HG03280 (cell line): ENCODE results near the gene CACNB4.
"Not testable (repeated sequence)": the region's sequence is repeated elsewhere in the genome, so short reads cannot be mapped to it uniquely, and the experiment has no call there.

ENCODE experiments used
- ATAC-seq: cut with Tn5 transposase; IDR thresholded peaks from one replicate; pipeline ENCODE4 v1.9.1; 2021; ENCODE audit warnings: mild to moderate bottlenecking, moderate library complexity; ENCODE audit not compliant: unreplicated experiment

Gene CACNB4

DNA sequence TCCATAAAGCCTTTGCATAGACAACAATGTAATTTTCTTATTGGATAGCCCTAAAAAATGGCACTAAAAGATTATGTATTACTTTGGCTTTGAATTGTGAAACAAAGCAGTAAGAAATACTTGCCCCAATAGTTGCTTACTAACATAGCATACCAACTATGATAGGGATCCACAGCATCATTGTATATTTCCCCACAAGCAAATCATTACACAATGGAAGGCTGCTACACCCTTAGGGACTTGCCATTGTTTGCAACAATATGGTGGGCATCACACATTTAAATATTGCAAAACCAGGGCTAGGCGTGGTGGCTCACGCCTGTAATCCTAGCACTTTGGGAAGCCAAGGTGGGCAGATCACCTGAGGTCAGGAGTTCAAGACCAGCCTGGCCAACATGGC lies 74.4 kb downstream of the CACNB4 start:
- ATAC-seq = no peak

DNA sequence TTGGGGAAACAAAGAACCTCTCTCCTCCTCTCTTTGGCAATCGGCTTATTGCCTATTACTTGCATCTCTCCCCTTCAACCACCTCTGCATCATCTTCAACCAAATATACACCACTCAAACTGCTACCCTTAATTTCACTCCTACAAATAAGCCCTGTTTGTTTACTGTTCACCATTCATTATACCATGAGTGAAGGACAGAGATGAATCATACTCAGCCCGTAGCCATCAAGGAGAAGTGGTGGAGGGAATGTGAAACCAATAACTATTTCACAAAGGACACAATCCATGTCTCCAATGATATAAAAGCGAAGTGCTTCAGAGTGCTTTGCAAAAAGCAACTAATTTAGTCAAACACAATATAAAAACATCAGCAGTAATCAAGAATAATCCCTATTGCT lies 76.8 kb downstream of the CACNB4 start:
- no peak for ATAC-seq

DNA sequence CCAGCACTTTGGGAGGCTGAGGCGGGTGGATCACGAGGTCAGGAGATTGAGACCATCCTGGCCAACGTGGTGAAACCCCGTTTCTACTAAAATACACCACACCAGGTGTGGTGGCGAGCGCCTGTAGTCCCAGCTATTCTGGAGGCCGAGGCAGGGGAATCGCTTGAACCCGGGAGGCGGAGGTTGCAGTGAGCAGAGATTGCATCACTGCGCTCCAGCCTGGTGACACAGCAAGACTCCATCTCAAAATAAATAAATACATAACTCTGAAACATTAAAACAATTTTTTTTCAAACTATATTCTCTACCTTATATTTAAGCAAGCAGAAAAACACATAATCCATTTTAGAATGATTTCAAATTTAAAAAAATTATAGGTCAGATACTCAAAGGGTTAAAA lies 77.8 kb downstream of the CACNB4 start:
- not testable (repeated sequence) for ATAC-seq

DNA sequence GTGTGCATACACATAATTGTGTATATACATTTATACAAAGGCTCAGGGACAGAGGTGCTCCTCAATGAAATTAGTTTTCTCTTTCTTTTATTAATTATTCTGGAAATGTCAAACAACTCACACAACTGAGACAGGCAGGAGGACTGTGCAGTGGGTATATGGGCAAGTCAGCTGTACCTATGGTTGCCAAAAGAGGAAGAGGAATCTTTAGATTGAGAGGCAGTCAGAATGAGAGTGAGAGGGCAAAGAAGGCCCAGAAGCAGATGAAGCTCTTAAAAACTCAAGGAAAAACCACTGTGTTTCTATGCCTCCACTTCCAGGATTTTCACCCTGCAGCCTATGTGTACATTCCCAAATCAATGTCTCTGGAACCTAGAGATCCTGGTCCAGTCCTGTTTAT lies 79.1 kb downstream of the CACNB4 start:
- no peak for ATAC-seq

DNA sequence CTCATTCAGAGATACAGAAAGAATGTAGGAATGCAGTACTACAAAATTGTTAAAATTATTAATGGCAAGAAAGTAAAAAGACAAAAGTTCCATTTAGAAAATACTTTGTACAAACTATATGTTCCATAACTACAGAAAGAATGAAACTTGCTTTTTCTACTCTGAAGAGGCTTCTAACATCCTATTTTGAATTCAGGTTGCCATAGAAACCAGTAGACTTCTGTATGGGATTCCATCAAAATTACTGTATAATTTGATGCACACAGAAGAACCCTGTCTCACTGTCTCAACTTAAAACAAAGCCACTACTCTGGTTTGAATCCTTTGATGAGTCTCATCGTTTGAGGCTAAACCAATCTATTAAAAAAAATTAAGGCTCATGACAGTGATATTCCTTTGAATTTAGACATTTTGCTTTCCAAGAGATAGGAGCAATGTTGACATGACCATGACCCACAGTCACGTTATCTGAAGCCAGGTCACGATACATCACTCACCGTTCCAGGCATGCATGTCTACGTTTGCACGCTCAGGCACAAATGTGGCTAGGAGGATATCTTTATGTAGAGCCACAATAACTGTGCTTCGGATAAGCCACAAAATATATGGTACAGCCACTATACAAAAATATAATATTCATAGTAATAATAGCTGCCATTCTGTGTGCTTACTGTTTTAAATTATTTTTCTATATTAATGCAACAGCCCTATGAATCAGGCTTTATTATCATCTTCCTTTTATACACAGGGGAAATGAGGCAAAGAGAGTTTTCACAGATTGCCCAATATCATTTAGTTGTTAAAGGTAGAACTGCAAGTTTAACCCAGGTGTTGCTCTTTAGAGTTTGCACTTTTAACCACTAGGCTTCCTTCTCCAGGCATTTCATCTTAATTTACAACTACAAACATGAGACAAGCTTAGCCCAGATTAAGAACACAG lies 82.4 kb downstream of the CACNB4 start:
- ATAC-seq = no peak

DNA sequence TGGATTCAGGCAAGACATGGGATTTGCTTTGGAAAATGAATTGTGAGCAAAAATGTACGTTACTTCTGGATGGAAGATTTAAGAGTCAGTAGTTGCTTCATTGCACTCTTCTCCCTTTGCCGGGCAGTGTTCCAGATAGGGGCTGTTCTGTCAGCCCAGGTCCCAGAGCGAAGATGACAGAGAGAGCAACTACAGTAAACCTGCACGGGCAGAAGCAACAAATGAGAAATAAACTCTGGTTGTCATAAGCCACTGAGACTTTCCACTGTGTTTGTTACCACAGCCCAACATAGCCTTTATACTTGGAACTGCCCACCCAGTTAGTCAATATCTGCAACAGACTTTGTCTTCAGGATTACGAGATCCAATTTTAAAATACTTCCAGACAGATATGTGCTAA lies 83.3 kb downstream of the CACNB4 start:
- ATAC-seq = no peak

DNA sequence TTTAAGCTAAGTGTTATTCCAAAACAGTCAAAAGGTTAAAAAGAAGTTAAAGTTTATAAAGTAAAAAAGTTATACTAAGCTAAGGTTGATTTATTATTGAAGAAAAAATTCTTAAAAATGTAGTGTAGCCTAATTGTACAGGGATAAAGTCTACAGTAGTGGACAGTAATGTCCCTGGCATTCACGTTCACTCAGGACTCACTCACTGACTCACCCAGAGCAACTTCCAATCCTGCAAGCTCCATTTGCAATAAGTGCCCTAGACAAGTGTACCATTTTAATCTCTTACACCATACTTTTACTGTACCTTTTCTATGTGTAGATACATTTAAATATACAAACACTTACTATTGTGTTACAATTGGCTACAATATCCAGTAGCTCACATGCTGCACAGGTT lies 86.1 kb downstream of the CACNB4 start:
- ATAC-seq = no peak

DNA sequence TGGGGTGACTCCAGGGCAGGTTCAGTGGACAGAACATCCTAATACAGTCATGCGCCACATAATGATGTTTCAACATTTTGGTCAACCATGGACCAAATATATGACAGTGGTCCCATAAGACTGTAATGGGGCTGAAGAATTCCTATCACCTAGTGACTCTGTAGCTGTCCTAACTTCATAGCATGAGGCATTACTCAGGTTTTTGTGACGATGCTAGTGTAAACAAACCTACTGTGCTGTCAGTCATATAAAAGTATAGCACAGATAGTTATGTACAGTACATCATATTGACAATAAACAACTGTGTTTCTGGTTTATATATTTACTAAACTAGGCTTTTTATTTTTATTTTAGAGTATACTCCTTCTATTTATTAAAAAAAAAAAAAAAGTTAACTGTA lies 87.1 kb downstream of the CACNB4 start:
- no peak for ATAC-seq

DNA sequence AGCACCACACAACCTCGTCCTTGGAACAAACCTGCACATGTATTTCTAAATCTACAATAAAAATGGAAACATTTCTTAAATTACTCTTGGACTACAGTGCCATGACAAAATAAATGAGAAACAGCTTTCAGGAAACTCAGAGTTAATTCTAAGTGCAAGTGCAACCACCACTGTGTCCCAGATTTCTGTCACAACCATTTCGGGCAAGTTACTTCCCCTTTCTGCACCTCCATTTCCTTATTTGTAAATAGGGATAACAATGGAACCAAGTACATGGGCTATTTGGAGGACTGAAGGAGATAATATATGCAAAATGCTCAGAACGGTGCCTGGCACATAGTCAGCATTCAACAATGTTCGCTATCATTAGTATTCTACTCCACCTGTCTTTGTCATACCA lies 93.2 kb downstream of the CACNB4 start:
- no peak for ATAC-seq

DNA sequence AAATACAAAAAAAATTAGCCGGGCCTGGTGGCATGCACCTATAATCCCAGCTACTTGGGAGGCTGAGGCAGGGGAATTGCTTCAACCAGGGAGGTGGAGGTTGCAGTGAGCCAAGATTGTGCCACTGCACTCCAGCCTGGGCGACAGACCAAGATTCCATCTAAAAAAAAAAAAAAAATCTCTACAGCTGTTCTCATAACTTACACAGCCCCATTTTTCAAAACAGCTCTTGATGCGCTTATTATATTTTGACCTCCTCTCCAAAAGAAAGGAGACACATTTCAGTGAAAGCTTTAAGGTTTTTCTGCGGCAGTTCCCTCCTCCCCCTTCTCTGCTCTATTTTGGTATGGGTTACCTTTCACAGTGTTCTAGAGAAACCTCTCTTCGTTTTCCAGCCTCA lies 95.6 kb downstream of the CACNB4 start:
- ATAC-seq = not testable (repeated sequence)

DNA sequence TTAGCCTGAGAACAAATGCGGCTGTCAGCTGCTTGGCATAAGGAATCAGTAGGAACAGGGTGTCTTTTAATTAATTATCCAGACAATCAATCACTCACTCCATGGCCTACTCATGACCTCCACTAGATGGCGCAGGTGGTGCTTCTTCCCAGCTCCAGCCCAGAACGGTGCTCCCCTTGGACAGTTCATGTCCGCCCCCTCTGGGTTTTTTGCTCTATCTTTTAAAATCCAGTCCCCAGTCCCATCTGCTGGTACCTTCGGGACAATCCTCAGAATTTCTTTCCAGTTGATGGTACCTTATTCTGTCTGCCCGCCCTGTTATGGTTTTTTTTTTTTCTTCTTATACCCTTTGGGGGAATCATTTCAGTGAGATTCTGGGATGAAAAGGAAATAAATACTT lies 99.8 kb downstream of the CACNB4 start:
- ATAC-seq = peak; percentile 69

DNA sequence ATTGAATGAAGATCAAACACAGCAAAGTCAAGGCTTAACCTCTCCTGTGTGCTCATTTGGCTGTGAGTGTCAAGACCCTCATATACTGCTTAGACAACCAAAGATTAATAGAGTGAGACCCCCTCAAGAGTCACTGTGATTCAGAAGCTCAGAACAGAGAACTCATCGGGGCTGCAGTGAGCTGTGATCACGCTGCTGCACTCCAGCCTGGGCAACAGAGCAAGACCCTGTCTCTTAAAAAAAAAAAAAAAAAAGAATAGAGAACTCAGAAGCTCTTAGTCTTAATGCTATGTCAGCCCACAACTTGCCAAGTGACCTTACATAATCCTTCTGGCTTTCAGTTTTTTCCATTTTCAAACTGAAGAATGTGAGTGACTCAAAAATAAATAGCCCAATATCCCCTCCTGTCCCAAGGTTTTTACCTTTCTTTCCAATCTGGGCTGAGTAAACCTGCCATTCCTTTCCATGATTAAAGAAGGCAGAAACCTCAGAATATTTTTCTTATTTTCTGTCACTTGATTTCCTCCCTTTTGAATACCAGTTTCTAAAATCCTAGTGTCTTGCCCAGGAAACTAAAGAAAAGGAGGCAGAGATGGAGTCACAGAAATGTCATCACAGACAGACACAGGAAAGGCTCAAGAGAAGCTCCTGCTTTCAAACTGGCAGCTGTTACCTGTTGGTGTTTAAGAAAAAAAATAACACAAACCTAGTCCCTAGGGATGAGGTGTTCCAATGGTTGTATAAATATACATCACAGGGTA lies 102.4 kb downstream of the CACNB4 start:
- no peak for ATAC-seq

DNA sequence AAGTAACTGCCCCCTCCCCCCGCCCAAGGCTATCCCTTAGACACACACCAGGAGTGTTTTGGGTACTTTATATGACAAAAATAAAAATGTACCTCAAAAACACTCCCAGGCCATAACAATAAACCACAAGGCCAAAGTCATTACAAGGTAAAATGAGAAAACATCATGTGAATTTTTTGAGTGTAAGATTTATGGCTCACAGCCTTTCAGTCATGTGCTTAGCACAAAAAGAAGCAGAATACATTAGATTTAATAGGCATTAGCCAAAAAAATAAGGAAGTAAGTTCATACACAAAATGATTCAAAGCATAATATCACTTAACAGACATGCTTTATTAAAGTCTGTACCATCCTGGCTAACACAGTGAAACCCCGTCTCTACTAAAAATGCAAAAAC lies 103.7 kb downstream of the CACNB4 start:
- ATAC-seq = no peak

DNA sequence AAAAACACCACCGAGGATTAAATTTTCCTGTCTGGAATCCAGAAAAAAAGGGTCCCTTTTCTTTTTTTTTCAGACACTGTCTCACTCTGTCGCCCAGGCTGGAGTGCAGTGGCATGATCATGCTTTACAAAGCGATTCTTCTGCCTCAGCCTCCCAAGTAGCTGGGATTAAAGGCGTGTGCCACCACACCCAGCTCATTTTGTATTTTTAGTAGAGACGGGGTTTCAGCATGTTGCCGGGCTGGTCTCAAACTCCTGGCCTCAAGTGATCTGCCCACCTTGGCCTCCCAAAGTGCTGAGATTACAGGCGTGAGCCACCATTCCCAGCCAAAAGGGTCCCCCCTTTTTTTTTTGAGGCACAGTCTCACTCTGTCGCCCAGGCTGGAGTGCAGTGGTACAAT lies 104.7 kb downstream of the CACNB4 start:
- not testable (repeated sequence) for ATAC-seq

DNA sequence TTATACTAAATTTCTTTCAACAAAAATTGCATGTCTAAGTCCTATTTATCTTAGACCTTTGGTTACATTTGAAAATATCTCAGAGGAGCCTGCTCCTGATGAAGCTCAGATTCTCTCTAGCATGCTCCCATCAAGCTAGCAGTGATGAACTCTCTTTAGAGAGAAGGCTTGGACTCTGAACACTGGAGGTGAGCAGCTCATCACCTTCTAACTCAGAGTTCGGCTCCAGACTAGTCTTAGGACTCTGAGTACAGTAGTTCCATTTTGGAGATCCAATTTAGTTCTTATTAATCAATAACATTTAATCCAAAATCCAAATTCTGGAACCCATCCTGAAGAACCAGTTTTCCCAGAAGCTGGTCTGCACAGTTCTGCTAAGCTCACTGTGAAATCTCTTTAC lies 107.8 kb downstream of the CACNB4 start:
- no peak for ATAC-seq

DNA sequence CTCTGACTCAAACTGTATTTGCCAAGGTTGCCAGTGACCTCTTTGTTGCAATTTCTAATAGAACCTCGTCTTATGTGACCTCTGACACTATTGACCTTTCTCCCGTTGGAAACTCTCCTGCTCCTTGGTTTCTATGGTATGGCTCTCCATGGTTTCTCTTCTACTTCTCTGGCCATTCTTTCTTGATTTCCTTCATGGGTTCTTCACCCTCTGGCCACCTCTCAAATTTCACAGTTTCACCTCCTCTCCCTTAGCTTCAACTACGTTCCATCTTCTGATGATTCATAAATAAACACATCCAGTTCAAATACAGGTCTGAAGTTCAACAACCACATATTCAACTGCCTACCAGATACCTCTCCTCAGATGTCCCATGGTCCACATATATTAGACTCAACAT lies 109.5 kb downstream of the CACNB4 start:
- ATAC-seq = no peak

DNA sequence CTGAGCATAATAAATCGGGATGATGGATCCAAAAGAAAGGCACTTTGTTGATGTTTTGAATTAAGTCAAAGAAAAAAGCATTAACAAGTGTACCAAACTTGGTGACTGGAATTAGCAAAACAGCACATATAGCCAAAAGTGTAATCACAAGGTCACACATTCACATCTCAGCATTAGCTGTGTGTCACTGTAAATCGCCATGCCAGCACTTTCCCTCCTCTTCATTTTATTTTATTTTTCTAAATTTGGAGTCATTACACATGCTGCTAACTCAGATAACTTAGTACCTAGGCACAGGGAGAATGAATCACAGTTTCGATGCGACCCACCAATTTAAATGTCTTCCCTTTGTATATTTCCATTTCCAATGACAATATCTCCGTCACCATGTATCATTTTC lies 111.4 kb downstream of the CACNB4 start:
- ATAC-seq = no peak

DNA sequence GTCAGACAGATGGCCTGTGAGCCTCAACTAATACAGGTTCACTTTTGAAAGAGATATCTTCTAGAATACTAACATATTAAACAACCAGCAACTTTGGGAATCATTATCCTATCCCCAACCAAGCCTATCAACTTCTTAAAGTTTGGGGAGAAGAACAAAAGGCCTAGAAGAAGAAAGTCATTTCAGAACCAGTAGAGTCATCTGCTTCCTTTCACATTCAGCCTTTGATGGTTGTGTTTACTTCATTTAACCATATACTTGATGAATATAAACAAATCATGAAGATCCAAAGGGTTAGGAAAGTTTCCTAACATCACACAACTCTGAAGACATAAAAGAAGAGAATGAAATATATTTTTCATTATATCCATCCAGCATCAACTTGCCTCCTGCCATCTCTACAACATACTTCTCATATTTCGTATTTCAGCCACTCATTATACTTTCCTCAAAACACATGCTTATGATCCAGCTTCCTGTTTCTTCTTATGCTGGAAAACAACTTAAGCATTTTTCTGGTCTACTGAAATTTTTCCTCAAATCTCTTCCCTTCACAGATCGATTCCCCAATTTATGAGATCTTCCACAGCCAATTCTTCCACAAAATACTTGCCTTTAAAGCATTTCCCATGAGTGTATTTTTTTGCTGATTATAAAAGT lies 114.3 kb downstream of the CACNB4 start:
- ATAC-seq = no peak

DNA sequence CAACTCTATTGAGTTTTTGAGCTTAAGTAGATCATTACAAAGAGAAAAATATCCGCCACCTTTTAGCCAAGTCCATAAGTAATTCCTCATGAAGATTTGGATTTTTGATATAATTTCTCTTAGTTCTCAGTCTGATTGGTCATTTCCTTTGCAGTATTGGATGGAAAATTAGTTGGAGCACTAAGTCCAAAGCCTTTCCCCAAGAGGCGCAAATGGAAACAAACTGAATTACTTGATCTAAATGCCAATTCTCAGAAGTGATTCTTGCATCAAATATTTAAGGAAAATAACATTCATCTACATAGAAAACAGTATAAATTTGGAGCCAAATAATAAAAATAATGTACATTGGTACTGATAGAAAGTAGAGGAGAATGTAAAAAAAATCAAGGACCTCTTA lies 115.6 kb downstream of the CACNB4 start:
- no peak for ATAC-seq

DNA sequence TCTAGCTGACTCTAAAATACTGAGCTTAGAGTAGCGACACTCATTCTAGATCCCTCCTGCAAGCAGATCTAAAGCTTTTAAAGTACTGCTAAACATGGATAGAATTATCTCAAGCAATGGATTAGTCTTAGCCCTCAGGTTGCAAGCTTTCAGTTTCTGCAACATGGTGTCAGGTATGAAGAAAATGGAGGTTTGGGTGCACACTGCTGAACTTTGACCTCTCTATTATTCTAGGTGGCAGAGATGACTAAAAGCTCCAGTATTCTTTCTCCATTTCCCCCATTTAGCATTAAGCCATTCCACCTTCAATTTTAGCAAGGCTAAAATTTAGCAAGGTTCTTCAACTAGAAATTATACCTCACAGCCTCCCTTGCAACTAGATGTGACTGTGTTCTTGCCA lies 117.0 kb downstream of the CACNB4 start:
- ATAC-seq = no peak

DNA sequence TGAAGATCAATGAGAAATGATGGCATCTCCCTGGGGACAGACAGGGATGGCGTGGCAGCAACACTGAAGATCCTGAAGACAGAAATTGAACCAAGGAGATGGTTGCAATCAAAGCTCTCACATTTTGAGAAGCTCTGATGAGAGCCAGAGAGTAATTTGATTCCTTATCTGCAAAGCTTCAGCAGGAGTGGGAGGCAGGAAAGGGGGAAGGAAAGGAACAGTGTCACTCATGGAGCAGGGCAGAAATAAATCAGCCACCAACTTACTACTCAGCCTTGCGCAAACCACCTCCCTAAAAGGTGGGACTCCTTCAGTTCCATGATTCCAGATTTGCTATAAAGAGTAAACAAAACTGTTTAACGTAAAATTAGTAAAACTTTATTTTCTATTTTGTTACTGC lies 119.2 kb downstream of the CACNB4 start:
- ATAC-seq = no peak

DNA sequence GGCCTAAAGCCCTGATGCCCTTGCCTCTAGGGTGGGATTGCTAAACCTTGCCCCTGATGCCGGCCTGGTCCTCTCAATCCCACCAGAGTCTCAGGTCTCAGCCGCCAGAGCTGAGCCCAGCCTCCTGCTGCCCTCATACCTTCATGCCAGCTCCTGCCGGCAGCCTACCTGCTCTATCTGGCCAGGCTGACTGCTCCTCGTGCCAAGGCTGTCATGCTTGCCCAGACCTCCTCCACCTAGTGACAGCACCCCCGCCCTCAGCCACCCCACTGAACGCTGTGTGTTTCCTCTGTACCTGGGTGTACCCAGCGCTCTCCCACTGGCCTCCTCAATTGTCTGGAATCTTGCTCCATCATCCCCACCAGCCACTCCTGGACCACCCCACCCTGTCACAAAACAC lies 120.1 kb downstream of the CACNB4 start:
- ATAC-seq = no peak
